H1 (cell line): ENCODE data around the gene CDS2. TPM values are rescaled to one million over a fixed set of nuclear protein-coding genes. Genes with fewer than 3 reads are reported as not detected.

ENCODE experiments used
- PHF8 ChIP-seq: fragments of 200-600 bp; sonication (generic); conservative IDR thresholded peaks from 2 replicates; pipeline ENCODE4 v1.7.1; 2012; ENCODE audit warnings: low read depth, mild to moderate bottlenecking, inconsistent platforms, low read length, moderate library complexity
- polyA plus RNA-seq, 7 experiments: library from polyadenylated mRNA; depleted of rRNA in 3 of 7; stranded (reverse) in 5 of 7; unstranded in 2 of 7; fragments of >200 nt in 5 of 7; fragments of 200-250 nt in 2 of 7; gene quantifications; 1 replicate in 5 of 7; 2 replicates in 1 of 7; 4 replicates in 1 of 7; pipeline versions ENCODE4 v1.2.1 to v1.2.3, GENCODE V29; 2011 to 2013; ENCODE audit warnings: missing spikeins in 2 of 7, mixed read lengths in 2 of 7
- total RNA-seq: library from RNA; stranded (reverse); fragmentation: NEBNext Ultra II Directional; extraction: Animal tissue kit (Norgen Biotek cat#: 25700); gene quantifications from 2 replicates; pipeline ENCODE4 v1.2.1, GENCODE V29; 2021
- TF ChIP-seq, protein P1 (sequence below): fragments of 300-600 bp; sonication (generic); IDR thresholded peaks from 2 replicates; pipeline ENCODE4 v1.7.1; 2012; ENCODE audit warnings: low read length, moderate library complexity, mild to moderate bottlenecking, inconsistent platforms; ENCODE audit not compliant: insufficient replicate concordance

Gene CDS2
- total and polyA plus RNA-seq, 2 of the 8 experiments (the other 6 are each of a cell fraction or from before 2014, with no cell fraction given) = 54.0 to 56.2 TPM

GRCh38 chr20:5195655-5196054 is 68.8 kb downstream of the CDS2 start (continued):
- TF ChIP-seq, protein P1, sequence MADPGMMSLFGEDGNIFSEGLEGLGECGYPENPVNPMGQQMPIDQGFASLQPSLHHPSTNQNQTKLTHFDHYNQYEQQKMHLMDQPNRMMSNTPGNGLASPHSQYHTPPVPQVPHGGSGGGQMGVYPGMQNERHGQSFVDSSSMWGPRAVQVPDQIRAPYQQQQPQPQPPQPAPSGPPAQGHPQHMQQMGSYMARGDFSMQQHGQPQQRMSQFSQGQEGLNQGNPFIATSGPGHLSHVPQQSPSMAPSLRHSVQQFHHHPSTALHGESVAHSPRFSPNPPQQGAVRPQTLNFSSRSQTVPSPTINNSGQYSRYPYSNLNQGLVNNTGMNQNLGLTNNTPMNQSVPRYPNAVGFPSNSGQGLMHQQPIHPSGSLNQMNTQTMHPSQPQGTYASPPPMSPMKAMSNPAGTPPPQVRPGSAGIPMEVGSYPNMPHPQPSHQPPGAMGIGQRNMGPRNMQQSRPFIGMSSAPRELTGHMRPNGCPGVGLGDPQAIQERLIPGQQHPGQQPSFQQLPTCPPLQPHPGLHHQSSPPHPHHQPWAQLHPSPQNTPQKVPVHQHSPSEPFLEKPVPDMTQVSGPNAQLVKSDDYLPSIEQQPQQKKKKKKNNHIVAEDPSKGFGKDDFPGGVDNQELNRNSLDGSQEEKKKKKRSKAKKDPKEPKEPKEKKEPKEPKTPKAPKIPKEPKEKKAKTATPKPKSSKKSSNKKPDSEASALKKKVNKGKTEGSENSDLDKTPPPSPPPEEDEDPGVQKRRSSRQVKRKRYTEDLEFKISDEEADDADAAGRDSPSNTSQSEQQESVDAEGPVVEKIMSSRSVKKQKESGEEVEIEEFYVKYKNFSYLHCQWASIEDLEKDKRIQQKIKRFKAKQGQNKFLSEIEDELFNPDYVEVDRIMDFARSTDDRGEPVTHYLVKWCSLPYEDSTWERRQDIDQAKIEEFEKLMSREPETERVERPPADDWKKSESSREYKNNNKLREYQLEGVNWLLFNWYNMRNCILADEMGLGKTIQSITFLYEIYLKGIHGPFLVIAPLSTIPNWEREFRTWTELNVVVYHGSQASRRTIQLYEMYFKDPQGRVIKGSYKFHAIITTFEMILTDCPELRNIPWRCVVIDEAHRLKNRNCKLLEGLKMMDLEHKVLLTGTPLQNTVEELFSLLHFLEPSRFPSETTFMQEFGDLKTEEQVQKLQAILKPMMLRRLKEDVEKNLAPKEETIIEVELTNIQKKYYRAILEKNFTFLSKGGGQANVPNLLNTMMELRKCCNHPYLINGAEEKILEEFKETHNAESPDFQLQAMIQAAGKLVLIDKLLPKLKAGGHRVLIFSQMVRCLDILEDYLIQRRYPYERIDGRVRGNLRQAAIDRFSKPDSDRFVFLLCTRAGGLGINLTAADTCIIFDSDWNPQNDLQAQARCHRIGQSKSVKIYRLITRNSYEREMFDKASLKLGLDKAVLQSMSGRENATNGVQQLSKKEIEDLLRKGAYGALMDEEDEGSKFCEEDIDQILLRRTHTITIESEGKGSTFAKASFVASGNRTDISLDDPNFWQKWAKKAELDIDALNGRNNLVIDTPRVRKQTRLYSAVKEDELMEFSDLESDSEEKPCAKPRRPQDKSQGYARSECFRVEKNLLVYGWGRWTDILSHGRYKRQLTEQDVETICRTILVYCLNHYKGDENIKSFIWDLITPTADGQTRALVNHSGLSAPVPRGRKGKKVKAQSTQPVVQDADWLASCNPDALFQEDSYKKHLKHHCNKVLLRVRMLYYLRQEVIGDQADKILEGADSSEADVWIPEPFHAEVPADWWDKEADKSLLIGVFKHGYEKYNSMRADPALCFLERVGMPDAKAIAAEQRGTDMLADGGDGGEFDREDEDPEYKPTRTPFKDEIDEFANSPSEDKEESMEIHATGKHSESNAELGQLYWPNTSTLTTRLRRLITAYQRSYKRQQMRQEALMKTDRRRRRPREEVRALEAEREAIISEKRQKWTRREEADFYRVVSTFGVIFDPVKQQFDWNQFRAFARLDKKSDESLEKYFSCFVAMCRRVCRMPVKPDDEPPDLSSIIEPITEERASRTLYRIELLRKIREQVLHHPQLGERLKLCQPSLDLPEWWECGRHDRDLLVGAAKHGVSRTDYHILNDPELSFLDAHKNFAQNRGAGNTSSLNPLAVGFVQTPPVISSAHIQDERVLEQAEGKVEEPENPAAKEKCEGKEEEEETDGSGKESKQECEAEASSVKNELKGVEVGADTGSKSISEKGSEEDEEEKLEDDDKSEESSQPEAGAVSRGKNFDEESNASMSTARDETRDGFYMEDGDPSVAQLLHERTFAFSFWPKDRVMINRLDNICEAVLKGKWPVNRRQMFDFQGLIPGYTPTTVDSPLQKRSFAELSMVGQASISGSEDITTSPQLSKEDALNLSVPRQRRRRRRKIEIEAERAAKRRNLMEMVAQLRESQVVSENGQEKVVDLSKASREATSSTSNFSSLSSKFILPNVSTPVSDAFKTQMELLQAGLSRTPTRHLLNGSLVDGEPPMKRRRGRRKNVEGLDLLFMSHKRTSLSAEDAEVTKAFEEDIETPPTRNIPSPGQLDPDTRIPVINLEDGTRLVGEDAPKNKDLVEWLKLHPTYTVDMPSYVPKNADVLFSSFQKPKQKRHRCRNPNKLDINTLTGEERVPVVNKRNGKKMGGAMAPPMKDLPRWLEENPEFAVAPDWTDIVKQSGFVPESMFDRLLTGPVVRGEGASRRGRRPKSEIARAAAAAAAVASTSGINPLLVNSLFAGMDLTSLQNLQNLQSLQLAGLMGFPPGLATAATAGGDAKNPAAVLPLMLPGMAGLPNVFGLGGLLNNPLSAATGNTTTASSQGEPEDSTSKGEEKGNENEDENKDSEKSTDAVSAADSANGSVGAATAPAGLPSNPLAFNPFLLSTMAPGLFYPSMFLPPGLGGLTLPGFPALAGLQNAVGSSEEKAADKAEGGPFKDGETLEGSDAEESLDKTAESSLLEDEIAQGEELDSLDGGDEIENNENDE = no peak
- TF ChIP-seq PHF8 = no peak
